K562 (cell line): Measurements from ENCODE around the gene ECI2. TPM values are rescaled to one million over a fixed set of nuclear protein-coding genes. Genes with fewer than 3 reads are reported as not detected.
A peak's percentile ranks its signal among the peaks of the same experiment; 100 is the strongest.

Experiments
- ATF6 ChIP-seq: sonication (generic); formaldehyde crosslinking; IDR thresholded peaks from 2 replicates; pipeline ENCODE4 v1.4.0; 2020; ENCODE audit warnings: mild to moderate bottlenecking, missing genetic modification reagents
- CREB3 ChIP-seq: fragments of 450-650 bp; conservative IDR thresholded peaks from 2 replicates; pipeline ENCODE4 v1.6.1; 2016; ENCODE audit warnings: missing genetic modification characterization, low read depth, mild to moderate bottlenecking, missing compliant biosample characterization, moderate library complexity
- CREB5 ChIP-seq: fragments of 250-450 bp; sonication (Bioruptor Pico); IDR thresholded peaks from 2 replicates; pipeline ENCODE4 v1.5.0; 2020; ENCODE audit warnings: mild to moderate bottlenecking
- DIDO1 ChIP-seq: fragments of 450-650 bp; IDR thresholded peaks from 2 replicates; pipeline ENCODE4 v1.6.1; 2016; ENCODE audit warnings: low read depth, missing biosample characterization, missing genetic modification characterization
- ETV6 ChIP-seq, 3 experiments: fragments of 150-350 bp in 1 of 3; sonication (generic) in 1 of 3; formaldehyde crosslinking in 1 of 3; IDR thresholded peaks; 2 replicates each; pipeline versions ENCODE4 v1.6.1 to v1.8.0; 2014 to 2022; ENCODE audit warnings: borderline replicate concordance in 2 of 3, low read depth in 2 of 3, antibody characterized with exemption in 1 of 3, low read length in 1 of 3, mild to moderate bottlenecking in 1 of 3, missing genetic modification reagents in 1 of 3
- ILK ChIP-seq: fragments of 450-650 bp; IDR thresholded peaks from 2 replicates; pipeline ENCODE4 v1.6.1; 2016; ENCODE audit warnings: missing genetic modification characterization, low read depth, mild to moderate bottlenecking, missing compliant biosample characterization, moderate library complexity, borderline replicate concordance
- MTA3 ChIP-seq: fragments of 450-650 bp; formaldehyde crosslinking; IDR thresholded peaks from 2 replicates; pipeline ENCODE4 v1.6.1; 2017; ENCODE audit warnings: mild to moderate bottlenecking, borderline replicate concordance
- NR3C1 ChIP-seq: sonication (generic); formaldehyde crosslinking; IDR thresholded peaks from 2 replicates; pipeline ENCODE4 v1.8.1; 2022; ENCODE audit warnings: missing genetic modification reagents
- PRMT5 ChIP-seq: sonication (generic); formaldehyde crosslinking; IDR thresholded peaks from 2 replicates; pipeline ENCODE4 v1.5.0; 2020; ENCODE audit warnings: missing genetic modification reagents
- RBM34 ChIP-seq: fragments of 200-400 bp; formaldehyde crosslinking; IDR thresholded peaks from 2 replicates; pipeline ENCODE4 v1.6.1; 2018; ENCODE audit warnings: low read length, borderline replicate concordance; ENCODE audit not compliant: insufficient read depth
- SMAD1 ChIP-seq: fragments of 150-350 bp; IDR thresholded peaks from 2 replicates; pipeline ENCODE4 v1.6.1; 2014; ENCODE audit warnings: low read length, low read depth; ENCODE audit not compliant: partially characterized antibody
- SUPT5H ChIP-seq: fragments of 450-650 bp; IDR thresholded peaks from 2 replicates; pipeline ENCODE4 v1.6.1; 2016
- TAF15 ChIP-seq: fragments of 200-400 bp; formaldehyde crosslinking; IDR thresholded peaks from 2 replicates; pipeline ENCODE4 v1.6.1; 2017; ENCODE audit warnings: mild to moderate bottlenecking, low read depth, low read length, moderate library complexity
- TARDBP ChIP-seq: fragments of 450-650 bp; IDR thresholded peaks from 2 replicates; pipeline ENCODE4 v1.6.1; 2016
- TEAD1 ChIP-seq, 2 experiments: fragments of 450-650 bp in 1 of 2; sonication (generic) in 1 of 2; formaldehyde crosslinking; IDR thresholded peaks; 2 replicates each; pipeline versions ENCODE4 v1.4.0 to v1.8.0; 2020 to 2022; ENCODE audit warnings: mild to moderate bottlenecking in 2 of 2, missing genetic modification reagents in 1 of 2
- THAP7 ChIP-seq: fragments of 250-450 bp; sonication (Bioruptor Pico); IDR thresholded peaks from 2 replicates; pipeline ENCODE4 v1.5.0; 2021
- ZC3H8 ChIP-seq: fragments of 450-650 bp; IDR thresholded peaks from 2 replicates; pipeline ENCODE4 v1.6.1; 2017
- ZNF584 ChIP-seq: fragments of 200-800 bp; sonication (Bioruptor generic); IDR thresholded peaks from 2 replicates; pipeline ENCODE4 v1.6.1; 2016; ENCODE audit warnings: low read depth, mild to moderate bottlenecking, missing genetic modification characterization, missing compliant biosample characterization
- polyA plus RNA-seq, 8 experiments: library from polyadenylated mRNA; depleted of rRNA in 4 of 8; stranded (reverse) in 5 of 8; unstranded in 3 of 8; fragments of >200 nt; fragmentation: Nextera tagmentation in 2 of 8; fragmentation: Illumina TruSeq in 1 of 8; extraction: Ambion mirVana in 2 of 8; extraction: Trizol in 1 of 8; gene quantifications; 2 replicates each; pipeline versions ENCODE4 v1.2.1 to v1.2.3, GENCODE V29; 2011 to 2014; ENCODE audit warnings: inconsistent platforms in 1 of 8, missing spikeins in 1 of 8
- total RNA-seq, 7 experiments: library from RNA; depleted of rRNA in 6 of 7; stranded (reverse); fragments of >200 nt in 6 of 7; fragmentation: Illumina TruSeq in 2 of 7; extraction: Trizol in 2 of 7; gene quantifications; 2 replicates each; pipeline versions ENCODE4 v1.2.1 to v1.2.3, GENCODE V29; 2011 to 2021; ENCODE audit warnings: low replicate concordance in 1 of 7
- TF ChIP-seq, protein P1 (sequence below): sonication (generic); formaldehyde crosslinking; IDR thresholded peaks from 2 replicates; pipeline ENCODE4 v1.8.0; 2022; ENCODE audit warnings: mild to moderate bottlenecking, missing genetic modification reagents, borderline replicate concordance

Gene ECI2
- total and polyA plus RNA-seq, 9 of the 15 experiments (the other 6 are each of a cell fraction or from before 2014, with no cell fraction given) = 80.7 to 377 (median 142) TPM

DNA sequence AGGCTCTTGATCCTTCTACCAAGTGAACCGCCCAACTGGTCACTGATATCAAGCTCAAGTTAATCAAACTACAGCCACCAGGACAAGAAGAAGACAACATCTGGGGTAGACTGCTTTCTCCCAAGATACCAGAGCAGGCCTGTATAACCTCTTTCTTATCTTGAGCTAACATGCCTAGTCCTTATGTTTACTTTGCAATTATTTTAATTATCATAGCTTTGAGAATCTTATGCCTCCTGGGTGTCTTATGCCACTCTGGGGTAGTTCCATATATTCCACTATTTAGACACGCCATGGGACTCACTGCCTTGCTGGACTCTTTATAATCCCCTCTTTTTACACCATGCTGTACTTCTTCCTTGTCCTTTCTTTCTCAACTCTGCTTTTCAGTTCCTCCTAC, 41.5 kb upstream of the ECI2 start (continued):
- TF ChIP-seq, protein P1, sequence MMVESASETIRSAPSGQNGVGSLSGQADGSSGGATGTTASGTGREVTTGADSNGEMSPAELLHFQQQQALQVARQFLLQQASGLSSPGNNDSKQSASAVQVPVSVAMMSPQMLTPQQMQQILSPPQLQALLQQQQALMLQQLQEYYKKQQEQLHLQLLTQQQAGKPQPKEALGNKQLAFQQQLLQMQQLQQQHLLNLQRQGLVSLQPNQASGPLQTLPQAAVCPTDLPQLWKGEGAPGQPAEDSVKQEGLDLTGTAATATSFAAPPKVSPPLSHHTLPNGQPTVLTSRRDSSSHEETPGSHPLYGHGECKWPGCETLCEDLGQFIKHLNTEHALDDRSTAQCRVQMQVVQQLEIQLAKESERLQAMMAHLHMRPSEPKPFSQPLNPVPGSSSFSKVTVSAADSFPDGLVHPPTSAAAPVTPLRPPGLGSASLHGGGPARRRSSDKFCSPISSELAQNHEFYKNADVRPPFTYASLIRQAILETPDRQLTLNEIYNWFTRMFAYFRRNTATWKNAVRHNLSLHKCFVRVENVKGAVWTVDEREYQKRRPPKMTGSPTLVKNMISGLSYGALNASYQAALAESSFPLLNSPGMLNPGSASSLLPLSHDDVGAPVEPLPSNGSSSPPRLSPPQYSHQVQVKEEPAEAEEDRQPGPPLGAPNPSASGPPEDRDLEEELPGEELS = no peak
- TF ChIP-seq TEAD1 (CRISPR knock-in tag; IDR thresholded peaks at IDR 0.05) = no peak
- no peak for TF ChIP-seq SUPT5H
- peak; percentile 61; the same call in 1 of the 2 replicates for TF ChIP-seq MTA3
- no peak for TF ChIP-seq PRMT5 (CRISPR knock-in tag)
- TF ChIP-seq ETV6 (IDR thresholded peaks at IDR 0.05; ENCODE audit: borderline replicate concordance in 1 of 2, low read depth in 2 of 2, low read length in 1 of 2) = 0 out of 4 replicates have a peak, but pooled peaks of 1 of the 2 experiments have one; percentile 40
- no peak for TF ChIP-seq ETV6 (CRISPR knock-in tag; IDR thresholded peaks at IDR 0.05; ENCODE audit: borderline replicate concordance)
- 0 out of 2 replicates have a peak, but pooled peaks have one; percentile 10 for TF ChIP-seq DIDO1
- TF ChIP-seq CREB3 (tag) = no peak
- no peak for TF ChIP-seq ILK (tag)
- peak; percentile 91 for TF ChIP-seq ZNF584 (CRISPR knock-in tag)
- no peak for TF ChIP-seq ATF6
- no peak for TF ChIP-seq ZC3H8
- TF ChIP-seq NR3C1 = no peak
- no peak for TF ChIP-seq TAF15
- 0 out of 2 replicates have a peak, but pooled peaks have one; percentile 31 for TF ChIP-seq TARDBP
- TF ChIP-seq SMAD1 = no peak
- TF ChIP-seq THAP7 (CRISPR knock-in tag) = no peak
- TF ChIP-seq CREB5 (CRISPR knock-in tag) = no peak
- TF ChIP-seq RBM34 = no peak
